Panc1 (cell line): Measurements from ENCODE around the gene HS2ST1.

Experiments used
- POLR2AphosphoS5 ChIP-seq: IDR thresholded peaks from 2 replicates; pipeline ENCODE4 v1.6.1; 2012; ENCODE audit warnings: mild to moderate bottlenecking, low read depth, low read length, moderate library complexity
- TF ChIP-seq, protein P1 (sequence below): fragments of 450-650 bp; IDR thresholded peaks from 2 replicates; pipeline ENCODE4 v1.5.1; 2017; ENCODE audit warnings: mild to moderate bottlenecking
- TF ChIP-seq, protein P2 (sequence below), 2 experiments: IDR thresholded peaks; 2 replicates each; pipeline ENCODE4 v1.6.1; 2011 to 2012; ENCODE audit warnings: low read depth in 2 of 2, control low read depth in 1 of 2, low read length in 1 of 2, mild to moderate bottlenecking in 1 of 2, moderate library complexity in 1 of 2; ENCODE audit not compliant: insufficient read depth in 1 of 2

DNA sequence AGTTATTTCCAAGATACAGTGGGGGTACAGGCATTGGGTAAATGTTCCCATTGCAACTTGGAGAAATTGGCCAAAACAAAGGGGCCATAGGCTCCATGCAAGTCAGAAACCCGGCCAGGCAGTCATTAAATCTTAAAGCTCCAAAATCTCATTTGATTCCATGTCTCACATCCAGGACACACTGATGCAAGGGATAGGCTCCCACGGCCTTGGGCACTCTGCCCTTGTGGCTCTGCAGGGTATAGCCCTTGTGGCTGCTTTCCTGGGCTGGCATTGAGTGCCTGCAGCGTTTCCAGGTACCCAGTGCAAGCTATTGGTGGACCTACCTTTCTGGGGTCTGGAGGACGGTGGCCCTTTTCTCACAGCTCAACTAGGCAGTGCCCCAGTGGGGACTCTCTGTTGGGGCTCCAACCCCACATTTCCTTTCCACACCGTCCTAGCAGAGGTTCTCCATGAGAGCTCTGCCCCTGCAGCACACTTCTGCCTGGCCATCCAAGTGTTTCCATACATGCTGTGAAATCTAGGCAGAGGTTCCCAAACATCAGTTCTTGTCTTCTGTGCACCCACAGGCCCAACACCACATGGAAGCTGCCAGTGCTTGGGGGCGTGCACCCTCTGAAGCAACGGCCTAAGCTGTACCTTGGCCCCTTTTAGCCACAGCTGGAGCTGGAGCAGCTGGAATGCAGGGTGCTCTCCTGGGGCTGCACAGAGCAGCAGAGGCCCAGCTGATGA lies 67.2 kb downstream of the HS2ST1 start:
- TF ChIP-seq, protein P1, sequence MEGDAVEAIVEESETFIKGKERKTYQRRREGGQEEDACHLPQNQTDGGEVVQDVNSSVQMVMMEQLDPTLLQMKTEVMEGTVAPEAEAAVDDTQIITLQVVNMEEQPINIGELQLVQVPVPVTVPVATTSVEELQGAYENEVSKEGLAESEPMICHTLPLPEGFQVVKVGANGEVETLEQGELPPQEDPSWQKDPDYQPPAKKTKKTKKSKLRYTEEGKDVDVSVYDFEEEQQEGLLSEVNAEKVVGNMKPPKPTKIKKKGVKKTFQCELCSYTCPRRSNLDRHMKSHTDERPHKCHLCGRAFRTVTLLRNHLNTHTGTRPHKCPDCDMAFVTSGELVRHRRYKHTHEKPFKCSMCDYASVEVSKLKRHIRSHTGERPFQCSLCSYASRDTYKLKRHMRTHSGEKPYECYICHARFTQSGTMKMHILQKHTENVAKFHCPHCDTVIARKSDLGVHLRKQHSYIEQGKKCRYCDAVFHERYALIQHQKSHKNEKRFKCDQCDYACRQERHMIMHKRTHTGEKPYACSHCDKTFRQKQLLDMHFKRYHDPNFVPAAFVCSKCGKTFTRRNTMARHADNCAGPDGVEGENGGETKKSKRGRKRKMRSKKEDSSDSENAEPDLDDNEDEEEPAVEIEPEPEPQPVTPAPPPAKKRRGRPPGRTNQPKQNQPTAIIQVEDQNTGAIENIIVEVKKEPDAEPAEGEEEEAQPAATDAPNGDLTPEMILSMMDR = no peak
- no peak for TF ChIP-seq POLR2AphosphoS5
- TF ChIP-seq, protein P2, sequence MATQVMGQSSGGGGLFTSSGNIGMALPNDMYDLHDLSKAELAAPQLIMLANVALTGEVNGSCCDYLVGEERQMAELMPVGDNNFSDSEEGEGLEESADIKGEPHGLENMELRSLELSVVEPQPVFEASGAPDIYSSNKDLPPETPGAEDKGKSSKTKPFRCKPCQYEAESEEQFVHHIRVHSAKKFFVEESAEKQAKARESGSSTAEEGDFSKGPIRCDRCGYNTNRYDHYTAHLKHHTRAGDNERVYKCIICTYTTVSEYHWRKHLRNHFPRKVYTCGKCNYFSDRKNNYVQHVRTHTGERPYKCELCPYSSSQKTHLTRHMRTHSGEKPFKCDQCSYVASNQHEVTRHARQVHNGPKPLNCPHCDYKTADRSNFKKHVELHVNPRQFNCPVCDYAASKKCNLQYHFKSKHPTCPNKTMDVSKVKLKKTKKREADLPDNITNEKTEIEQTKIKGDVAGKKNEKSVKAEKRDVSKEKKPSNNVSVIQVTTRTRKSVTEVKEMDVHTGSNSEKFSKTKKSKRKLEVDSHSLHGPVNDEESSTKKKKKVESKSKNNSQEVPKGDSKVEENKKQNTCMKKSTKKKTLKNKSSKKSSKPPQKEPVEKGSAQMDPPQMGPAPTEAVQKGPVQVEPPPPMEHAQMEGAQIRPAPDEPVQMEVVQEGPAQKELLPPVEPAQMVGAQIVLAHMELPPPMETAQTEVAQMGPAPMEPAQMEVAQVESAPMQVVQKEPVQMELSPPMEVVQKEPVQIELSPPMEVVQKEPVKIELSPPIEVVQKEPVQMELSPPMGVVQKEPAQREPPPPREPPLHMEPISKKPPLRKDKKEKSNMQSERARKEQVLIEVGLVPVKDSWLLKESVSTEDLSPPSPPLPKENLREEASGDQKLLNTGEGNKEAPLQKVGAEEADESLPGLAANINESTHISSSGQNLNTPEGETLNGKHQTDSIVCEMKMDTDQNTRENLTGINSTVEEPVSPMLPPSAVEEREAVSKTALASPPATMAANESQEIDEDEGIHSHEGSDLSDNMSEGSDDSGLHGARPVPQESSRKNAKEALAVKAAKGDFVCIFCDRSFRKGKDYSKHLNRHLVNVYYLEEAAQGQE (IDR thresholded peaks at IDR 0.05; ENCODE audit: insufficient read depth in 1 of 2, low read depth in 2 of 2, low read length in 1 of 2) = no peak
